GM12865 (cell line): ENCODE results near the gene PSME3IP1.

Experiments
- DNase-seq: peaks from one replicate; pipeline ENCODE4 v3.0.0; 2010; ENCODE audit warnings: low read depth
- H3K4me3 ChIP-seq: 2 replicates; pipeline ENCODE4 v1.5.1; 2011; ENCODE audit warnings: mild to moderate bottlenecking, low read depth, low read length, control low read depth
- CTCF ChIP-seq: IDR thresholded peaks from 2 replicates; pipeline ENCODE4 v1.5.1; 2011; ENCODE audit warnings: low read length, control low read depth, low read depth, inconsistent platforms; ENCODE audit not compliant: insufficient read depth; ENCODE audit errors: missing control alignments

PSME3IP1 gene

DNA sequence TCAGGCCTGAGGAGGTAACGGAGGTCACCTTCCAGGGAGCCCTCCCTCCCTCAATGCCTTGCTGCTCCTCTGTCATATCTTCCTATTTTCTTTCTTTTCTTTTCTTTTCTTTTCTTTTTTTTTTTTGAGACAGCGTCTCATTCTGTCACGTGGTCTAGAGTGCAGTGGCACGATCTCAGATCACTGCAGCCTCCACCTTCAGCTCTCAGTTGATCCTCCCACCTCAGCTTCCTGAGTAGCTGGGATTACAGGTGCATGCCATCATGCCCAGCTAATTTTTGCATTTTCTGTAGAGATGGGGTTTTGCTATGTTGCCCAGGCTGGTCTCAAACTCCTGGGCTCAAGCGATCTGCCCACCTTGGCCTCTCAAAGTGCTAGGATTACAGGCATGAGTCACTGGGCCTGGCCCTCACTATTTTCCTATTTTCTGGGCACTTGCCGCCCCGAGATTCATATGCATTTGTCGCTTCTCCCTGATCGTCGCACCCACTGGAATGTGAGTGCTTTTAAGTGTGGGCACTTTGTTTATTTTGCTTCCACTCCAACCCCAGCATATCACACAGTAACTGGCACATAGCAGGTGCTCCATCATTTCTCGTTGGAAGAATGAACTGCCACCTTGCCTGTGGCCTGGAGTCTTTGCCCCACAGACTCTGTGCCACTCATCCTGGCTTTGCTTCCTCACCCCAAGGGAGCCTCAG, 61.7 kb downstream of the PSME3IP1 start:
- TF ChIP-seq CTCF: no peak
- H3K4me3 ChIP-seq: no peak overlapping the region
- DNase-seq: no peak

GRCh38 chr16:57123216-57123973, 62.4 kb downstream of the PSME3IP1 start:
- no peak for TF ChIP-seq CTCF
- no peak overlapping the region for H3K4me3 ChIP-seq
- no peak for DNase-seq

GRCh38 chr16:57118461-57119084, 67.3 kb downstream of the PSME3IP1 start:
- no peak for TF ChIP-seq CTCF
- DNase-seq: no peak
- H3K4me3 ChIP-seq: no peak overlapping the region

- no peak for TF ChIP-seq CTCF
- no peak overlapping the region for H3K4me3 ChIP-seq
- no peak for DNase-seq
Measured at GRCh38 chr16:57115514-57116182, 70.2 kb downstream of the PSME3IP1 start.

GRCh38 chr16:57115168-57115513, 70.7 kb downstream of the PSME3IP1 start:
- DNase-seq: no peak
- H3K4me3 ChIP-seq: no peak overlapping the region
- TF ChIP-seq CTCF: no peak

GRCh38 chr16:57113664-57114063, 72.2 kb downstream of the PSME3IP1 start:
- no peak for DNase-seq
- no peak overlapping the region for H3K4me3 ChIP-seq
- TF ChIP-seq CTCF: no peak
